GM23338 (cell line): Measurements from ENCODE around the gene OR10H1. TPM values are rescaled to one million over a fixed set of nuclear protein-coding genes. Genes with fewer than 3 reads are reported as not detected.

Source experiments
- ATAC-seq: fragments of 200-7000 bp; cut with Tn5 transposase; 3 replicates; pipeline ENCODE4 v1.9.1; 2020
- DNase-seq: peaks from one replicate; pipeline ENCODE4 v3.0.0-alpha.2; 2015; ENCODE audit warnings: low spot score
- H2AFZ ChIP-seq: fragments of 200-600 bp; sonication (generic); 2 replicates; pipeline ENCODE4 v1.8.0; 2016; ENCODE audit warnings: antibody characterized with exemption, mild to moderate bottlenecking, moderate library complexity
- H3F3A ChIP-seq: fragments of 200-600 bp; sonication (generic); replicated peaks from 2 replicates; pipeline ENCODE4 v1.8.0; 2017; ENCODE audit warnings: antibody characterized with exemption, mixed run types, low read depth
- H3K27ac ChIP-seq: fragments of 200-600 bp; sonication (generic); 2 replicates; pipeline ENCODE4 v1.6.1; 2016; ENCODE audit warnings: low read depth
- H3K27me3 ChIP-seq: fragments of 200-600 bp; sonication (generic); 2 replicates; pipeline ENCODE4 v1.8.0; 2016; ENCODE audit warnings: mild to moderate bottlenecking, mixed run types, moderate library complexity; ENCODE audit not compliant: insufficient read depth
- H3K36me3 ChIP-seq: fragments of 200-600 bp; sonication (generic); 2 replicates; pipeline ENCODE4 v1.8.0; 2016; ENCODE audit warnings: mild to moderate bottlenecking; ENCODE audit not compliant: insufficient read depth
- H3K4me1 ChIP-seq: fragments of 200-600 bp; sonication (generic); 2 replicates; pipeline ENCODE4 v1.8.0; 2016; ENCODE audit warnings: mild to moderate bottlenecking, moderate library complexity; ENCODE audit not compliant: insufficient read depth
- H3K4me2 ChIP-seq: fragments of 200-600 bp; sonication (generic); 2 replicates; pipeline ENCODE4 v1.7.1; 2017; ENCODE audit warnings: mixed run types
- H3K4me3 ChIP-seq: fragments of 200-600 bp; sonication (generic); 2 replicates; pipeline ENCODE4 v1.6.1; 2016; ENCODE audit warnings: mixed run types
- H3K79me2 ChIP-seq: fragments of 200-600 bp; sonication (generic); replicated peaks from 2 replicates; pipeline ENCODE4 v1.8.0; 2017; ENCODE audit warnings: mild to moderate bottlenecking; ENCODE audit not compliant: insufficient read depth
- H3K9me2 ChIP-seq: fragments of 200-600 bp; sonication (generic); 2 replicates; pipeline ENCODE4 v1.8.0; 2017; ENCODE audit not compliant: insufficient read depth
- H4K20me1 ChIP-seq: fragments of 200-600 bp; sonication (generic); replicated peaks from 2 replicates; pipeline ENCODE4 v1.8.0; 2017; ENCODE audit warnings: mild to moderate bottlenecking; ENCODE audit not compliant: insufficient read depth
- H3K27ac Mint-ChIP-seq: 2 replicates; pipeline ENCODE4 v1.8.0; 2020; ENCODE audit warnings: inconsistent platforms, mild to moderate bottlenecking, moderate library complexity, mixed read lengths
- H3K27me3 Mint-ChIP-seq: 3 replicates; pipeline ENCODE4 v1.8.0; 2022; ENCODE audit warnings: low read depth, mild to moderate bottlenecking, moderate library complexity, mixed read lengths, inconsistent platforms; ENCODE audit not compliant: insufficient read depth, poor library complexity
- H3K36me3 Mint-ChIP-seq: 3 replicates; pipeline ENCODE4 v1.8.0; 2021; ENCODE audit warnings: low read depth, mild to moderate bottlenecking, inconsistent platforms, moderate library complexity, mixed read lengths
- H3K4me1 Mint-ChIP-seq: 3 replicates; pipeline ENCODE4 v1.8.0; 2020; ENCODE audit warnings: mild to moderate bottlenecking, inconsistent platforms, mixed read lengths
- H3K4me3 Mint-ChIP-seq: 3 replicates; pipeline ENCODE4 v1.8.0; 2021; ENCODE audit warnings: moderate library complexity, mild to moderate bottlenecking, inconsistent platforms, mixed read lengths
- H3K9me3 Mint-ChIP-seq: 3 replicates; pipeline ENCODE4 v1.8.0; 2020; ENCODE audit warnings: moderate library complexity, mild to moderate bottlenecking, inconsistent platforms, mixed read lengths
- CREB1 ChIP-seq: fragments of 250-450 bp; sonication (Bioruptor Pico); IDR thresholded peaks from 2 replicates; pipeline ENCODE4 v1.5.0; 2020; ENCODE audit warnings: low read depth, mild to moderate bottlenecking, moderate library complexity
- ETS1 ChIP-seq: IDR thresholded peaks from 2 replicates; pipeline ENCODE4 v1.6.1; 2016; ENCODE audit warnings: antibody characterized with exemption
- EZH2 ChIP-seq: fragments of 200-600 bp; sonication (generic); IDR thresholded peaks from one replicate; pipeline ENCODE4 v1.8.0; 2017; ENCODE audit warnings: antibody characterized with exemption, mild to moderate bottlenecking, low read depth; ENCODE audit not compliant: unreplicated experiment
- EZH2phosphoT487 ChIP-seq: fragments of 200-600 bp; sonication (generic); IDR thresholded peaks from one replicate; pipeline ENCODE4 v1.8.1; 2018; ENCODE audit warnings: antibody characterized with exemption; ENCODE audit not compliant: unreplicated experiment
- JUNB ChIP-seq: IDR thresholded peaks from one replicate; pipeline ENCODE4 v1.6.1; 2016; ENCODE audit warnings: antibody characterized with exemption; ENCODE audit not compliant: unreplicated experiment
- NANOG ChIP-seq: IDR thresholded peaks from 2 replicates; pipeline ENCODE4 v1.6.1; 2016; ENCODE audit warnings: antibody characterized with exemption, borderline replicate concordance
- POLR2AphosphoS5 ChIP-seq: IDR thresholded peaks from 2 replicates; pipeline ENCODE4 v1.6.1; 2016; ENCODE audit warnings: antibody characterized with exemption, low read depth
- STAT1 ChIP-seq: IDR thresholded peaks from one replicate; pipeline ENCODE4 v1.6.1; 2016; ENCODE audit warnings: antibody characterized with exemption; ENCODE audit not compliant: unreplicated experiment
- ZNF114 ChIP-seq: fragments of 250-450 bp; sonication (Bioruptor Pico); IDR thresholded peaks from 2 replicates; pipeline ENCODE4 v1.5.0; 2020; ENCODE audit warnings: mild to moderate bottlenecking, moderate library complexity
- ZNF331 ChIP-seq: fragments of 250-450 bp; sonication (Bioruptor Pico); IDR thresholded peaks from 2 replicates; pipeline ENCODE4 v1.5.0; 2020; ENCODE audit warnings: low read depth, mild to moderate bottlenecking, moderate library complexity
- ZNF462 ChIP-seq: fragments of 250-450 bp; sonication (Bioruptor Pico); IDR thresholded peaks from 2 replicates; pipeline ENCODE4 v1.5.0; 2020; ENCODE audit warnings: mild to moderate bottlenecking, moderate library complexity
- polyA plus RNA-seq: library from polyadenylated mRNA; unstranded; fragments of >200 nt; fragmentation: Nextera tagmentation; extraction: Ambion mirVana; gene quantifications from 2 replicates; pipeline ENCODE4 v1.2.1, GENCODE V29; 2016
- total RNA-seq: library from RNA; depleted of rRNA; stranded (reverse); fragments of >200 nt; shearing (Covaris generic); gene quantifications from 2 replicates; pipeline ENCODE4 v1.2.3, GENCODE V29; 2014
- TF ChIP-seq, protein P1 (sequence below): IDR thresholded peaks from one replicate; pipeline ENCODE4 v1.6.1; 2018; ENCODE audit warnings: antibody characterized with exemption; ENCODE audit not compliant: unreplicated experiment
- TF ChIP-seq, protein P2 (sequence below), 2 experiments: fragments of 200-600 bp in 1 of 2; sonication (generic) in 1 of 2; conservative IDR thresholded peaks; 2 replicates each; pipeline versions ENCODE4 v1.5.1 to v1.6.1; 2016 to 2017; ENCODE audit warnings: antibody characterized with exemption in 2 of 2, low read depth in 2 of 2, mild to moderate bottlenecking in 2 of 2, moderate library complexity in 1 of 2

The OR10H1 gene
- total and polyA plus RNA-seq, 2 experiments from 2014 or later, result not detected

DNA sequence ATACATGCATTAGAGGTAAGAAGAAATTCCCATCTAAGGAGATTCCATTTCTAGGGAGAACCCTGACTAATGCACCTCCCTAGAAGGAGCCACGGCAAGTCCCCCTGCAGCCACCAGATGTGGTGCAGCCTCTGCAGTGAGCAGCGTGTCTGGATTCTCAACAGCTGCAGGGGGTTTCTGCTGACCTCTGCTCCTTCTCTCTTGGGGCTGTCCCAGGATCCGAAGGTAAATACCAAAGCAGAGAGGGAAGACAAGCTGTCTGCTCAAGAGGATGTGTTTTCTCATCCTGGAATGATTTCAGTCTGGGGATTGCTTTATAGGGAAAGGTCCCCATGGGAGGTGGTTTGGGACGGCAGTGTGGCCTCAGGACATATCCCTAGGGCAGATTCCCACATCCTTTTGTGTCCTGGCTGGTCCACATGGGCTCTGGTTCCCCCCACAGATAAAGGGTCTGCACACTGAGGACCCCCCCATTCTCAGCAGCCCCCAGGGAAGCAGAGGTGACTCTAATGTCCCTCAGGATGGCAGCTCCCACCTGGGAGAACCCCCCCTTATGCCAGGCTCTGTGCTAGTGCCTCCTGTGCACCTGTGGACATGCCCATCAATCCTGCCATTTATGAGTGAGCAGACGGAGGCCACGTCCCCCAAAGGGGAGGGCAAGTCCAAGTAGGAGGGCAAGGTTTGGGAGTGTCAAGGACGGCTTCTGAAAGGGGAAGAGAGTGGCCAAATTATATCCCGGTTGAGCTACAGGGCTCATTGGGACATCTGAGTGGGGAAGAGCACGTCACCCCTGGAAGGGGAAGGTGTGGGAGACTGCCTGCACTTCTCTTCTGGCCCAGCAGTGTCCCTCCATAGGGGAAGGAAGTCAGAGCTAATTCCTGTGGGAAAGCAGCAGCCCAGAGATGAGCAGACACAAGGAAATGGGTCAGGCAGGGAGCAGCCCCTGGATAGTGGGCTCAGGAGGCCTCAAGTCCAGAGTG, 38.2 kb downstream of the OR10H1 start:
- Mint-ChIP-seq H3K4me1 (no peaks in the 10 kb centered on the region), H3K4me3 (no peak overlapping the region), H3K27ac (no peak overlapping the region), H3K27me3 (peaks cover 11% of the 10 kb centered on the region), H3K36me3 (peaks cover 50% of the 10 kb centered on the region), H3K9me3 (peaks cover 92% of the 10 kb centered on the region)
- Histone ChIP-seq H3K79me2 (no peaks in the 10 kb centered on the region), H3K9me2 (no peaks in the 10 kb centered on the region), H4K20me1 (no peaks in the 10 kb centered on the region), H3K4me3 (no peak overlapping the region), H3K4me2 (no peak overlapping the region), H3K27me3 (no peaks in the 10 kb centered on the region), H2AFZ (no peak overlapping the region), H3F3A (no peaks in the 10 kb centered on the region), H3K4me1 (no peaks in the 10 kb centered on the region), H3K36me3 (no peaks in the 10 kb centered on the region), H3K27ac (no peak overlapping the region)
- ATAC-seq, result no peak
- DNase-seq, result no peak
- TF ChIP-seq, protein P1, sequence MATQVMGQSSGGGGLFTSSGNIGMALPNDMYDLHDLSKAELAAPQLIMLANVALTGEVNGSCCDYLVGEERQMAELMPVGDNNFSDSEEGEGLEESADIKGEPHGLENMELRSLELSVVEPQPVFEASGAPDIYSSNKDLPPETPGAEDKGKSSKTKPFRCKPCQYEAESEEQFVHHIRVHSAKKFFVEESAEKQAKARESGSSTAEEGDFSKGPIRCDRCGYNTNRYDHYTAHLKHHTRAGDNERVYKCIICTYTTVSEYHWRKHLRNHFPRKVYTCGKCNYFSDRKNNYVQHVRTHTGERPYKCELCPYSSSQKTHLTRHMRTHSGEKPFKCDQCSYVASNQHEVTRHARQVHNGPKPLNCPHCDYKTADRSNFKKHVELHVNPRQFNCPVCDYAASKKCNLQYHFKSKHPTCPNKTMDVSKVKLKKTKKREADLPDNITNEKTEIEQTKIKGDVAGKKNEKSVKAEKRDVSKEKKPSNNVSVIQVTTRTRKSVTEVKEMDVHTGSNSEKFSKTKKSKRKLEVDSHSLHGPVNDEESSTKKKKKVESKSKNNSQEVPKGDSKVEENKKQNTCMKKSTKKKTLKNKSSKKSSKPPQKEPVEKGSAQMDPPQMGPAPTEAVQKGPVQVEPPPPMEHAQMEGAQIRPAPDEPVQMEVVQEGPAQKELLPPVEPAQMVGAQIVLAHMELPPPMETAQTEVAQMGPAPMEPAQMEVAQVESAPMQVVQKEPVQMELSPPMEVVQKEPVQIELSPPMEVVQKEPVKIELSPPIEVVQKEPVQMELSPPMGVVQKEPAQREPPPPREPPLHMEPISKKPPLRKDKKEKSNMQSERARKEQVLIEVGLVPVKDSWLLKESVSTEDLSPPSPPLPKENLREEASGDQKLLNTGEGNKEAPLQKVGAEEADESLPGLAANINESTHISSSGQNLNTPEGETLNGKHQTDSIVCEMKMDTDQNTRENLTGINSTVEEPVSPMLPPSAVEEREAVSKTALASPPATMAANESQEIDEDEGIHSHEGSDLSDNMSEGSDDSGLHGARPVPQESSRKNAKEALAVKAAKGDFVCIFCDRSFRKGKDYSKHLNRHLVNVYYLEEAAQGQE, result no peak
- TF ChIP-seq EZH2, result no peak
- TF ChIP-seq CREB1 (CRISPR knock-in tag), result no peak
- TF ChIP-seq ZNF114 (CRISPR knock-in tag), result no peak
- TF ChIP-seq, protein P2, sequence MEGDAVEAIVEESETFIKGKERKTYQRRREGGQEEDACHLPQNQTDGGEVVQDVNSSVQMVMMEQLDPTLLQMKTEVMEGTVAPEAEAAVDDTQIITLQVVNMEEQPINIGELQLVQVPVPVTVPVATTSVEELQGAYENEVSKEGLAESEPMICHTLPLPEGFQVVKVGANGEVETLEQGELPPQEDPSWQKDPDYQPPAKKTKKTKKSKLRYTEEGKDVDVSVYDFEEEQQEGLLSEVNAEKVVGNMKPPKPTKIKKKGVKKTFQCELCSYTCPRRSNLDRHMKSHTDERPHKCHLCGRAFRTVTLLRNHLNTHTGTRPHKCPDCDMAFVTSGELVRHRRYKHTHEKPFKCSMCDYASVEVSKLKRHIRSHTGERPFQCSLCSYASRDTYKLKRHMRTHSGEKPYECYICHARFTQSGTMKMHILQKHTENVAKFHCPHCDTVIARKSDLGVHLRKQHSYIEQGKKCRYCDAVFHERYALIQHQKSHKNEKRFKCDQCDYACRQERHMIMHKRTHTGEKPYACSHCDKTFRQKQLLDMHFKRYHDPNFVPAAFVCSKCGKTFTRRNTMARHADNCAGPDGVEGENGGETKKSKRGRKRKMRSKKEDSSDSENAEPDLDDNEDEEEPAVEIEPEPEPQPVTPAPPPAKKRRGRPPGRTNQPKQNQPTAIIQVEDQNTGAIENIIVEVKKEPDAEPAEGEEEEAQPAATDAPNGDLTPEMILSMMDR (conservative IDR thresholded peaks at IDR 0.05; ENCODE audit: low read depth in 2 of 2), result no peak
- TF ChIP-seq ETS1, result no peak
- TF ChIP-seq JUNB, result no peak
- no peak for TF ChIP-seq STAT1
- TF ChIP-seq NANOG, result no peak
- no peak for TF ChIP-seq ZNF331 (CRISPR knock-in tag)
- TF ChIP-seq POLR2AphosphoS5, result no peak
- TF ChIP-seq ZNF462 (CRISPR knock-in tag), result no peak
- no peak for TF ChIP-seq EZH2phosphoT487
